Gastroesophageal sphincter (tissue), 4 donors: Measurements from ENCODE around the gene VRK3. TPM values are rescaled to one million over a fixed set of nuclear protein-coding genes. Genes with fewer than 3 reads are reported as not detected.

Experiments used
- ATAC-seq: fragments of 150-250 bp; one replicate; pipeline ENCODE4 v1.9.1; 2016; ENCODE audit warnings: mild to moderate bottlenecking, moderate library complexity
- H3K27ac ChIP-seq, 4 donors: fragments of 200-600 bp; sonication (generic) in 3 of 4; 1 replicate in 3 of 4; 2 replicates in 1 of 4; pipeline ENCODE4 v1.5.1; 2016 to 2019
- H3K27me3 ChIP-seq: fragments of 200-600 bp; sonication (generic); one replicate; pipeline ENCODE4 v1.5.1; 2019
- H3K36me3 ChIP-seq, 2 donors: fragments of 200-600 bp; sonication (generic); one replicate each; pipeline ENCODE4 v1.5.1; 2019; ENCODE audit warnings: control low read depth in 1 of 2
- H3K4me1 ChIP-seq, 3 donors: fragments of 200-600 bp; sonication (generic); 1 replicate in 2 of 3; 2 replicates in 1 of 3; pipeline ENCODE4 v1.5.1; 2016 to 2019; ENCODE audit warnings: control low read depth in 2 of 3
- H3K4me3 ChIP-seq, 2 donors: fragments of 200-600 bp; sonication (generic); one replicate each; pipeline ENCODE4 v1.5.1; 2019; ENCODE audit warnings: mild to moderate bottlenecking in 1 of 2, moderate library complexity in 1 of 2
- H3K9me3 ChIP-seq, 3 donors: fragments of 200-600 bp; sonication (generic); one replicate each; pipeline ENCODE4 v1.5.1; 2017 to 2019; ENCODE audit warnings: control low read depth in 2 of 3
- EP300 ChIP-seq: sonication (generic); formaldehyde crosslinking; IDR thresholded peaks from one replicate; pipeline ENCODE4 v1.6.1; 2017; ENCODE audit warnings: antibody characterized with exemption, mild to moderate bottlenecking
- POLR2A ChIP-seq, 2 donors: fragments of 450-650 bp; IDR thresholded peaks; one replicate each; pipeline ENCODE4 v1.6.1; 2017; ENCODE audit warnings: antibody characterized with exemption in 2 of 2, mild to moderate bottlenecking in 2 of 2, moderate library complexity in 1 of 2
- POLR2AphosphoS5 ChIP-seq: sonication (generic); formaldehyde crosslinking; IDR thresholded peaks from one replicate; pipeline ENCODE4 v1.6.1; 2017; ENCODE audit warnings: antibody characterized with exemption
- WGBS, 2 donors: methylation state at CpG; one replicate each; pipeline ENCODE4 v1.1.5; 2018; ENCODE audit warnings: low coverage in 1 of 2; 5-methylcytosine and 5-hydroxymethylcytosine counted together
- total RNA-seq, 4 donors: library from RNA; depleted of rRNA; stranded (reverse); fragments of >200 nt; gene quantifications; one replicate each; pipeline ENCODE4 v1.1.0, GENCODE V29; 2016
- TF ChIP-seq, protein P1 (sequence below), 4 experiments: fragments of 200-600 bp in 2 of 4; fragments of 450-650 bp in 2 of 4; sonication (generic) in 1 of 4; IDR thresholded peaks; one replicate each; pipeline ENCODE4 v1.5.1; 2017 to 2019; ENCODE audit warnings: antibody characterized with exemption in 4 of 4, mild to moderate bottlenecking in 2 of 4, moderate library complexity in 2 of 4

VRK3 gene
- total RNA-seq, 4 donors from 2014 or later: 17.5 to 34.3 (median 26.0) TPM

DNA sequence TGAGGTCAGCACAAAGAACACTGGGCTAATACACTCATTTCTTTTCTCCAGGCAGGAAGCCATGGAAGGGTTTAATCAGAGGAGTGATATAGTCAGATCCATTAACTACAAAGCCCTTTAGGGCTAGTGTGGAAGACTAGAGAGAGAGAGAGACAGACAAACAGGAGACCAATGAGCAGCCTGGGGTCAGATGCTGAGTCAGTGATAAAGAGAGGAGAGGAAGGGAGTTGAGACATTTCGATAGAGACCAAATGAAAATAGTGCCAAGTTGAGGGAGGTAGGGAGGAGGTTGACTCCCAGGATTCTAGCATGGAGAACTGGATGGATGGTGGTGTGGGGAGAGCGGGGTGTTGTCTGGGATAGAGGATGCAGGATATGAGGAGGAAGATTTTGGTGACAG is 18.8 kb upstream of the VRK3 start:
- Histone ChIP-seq H3K27ac (no peak overlapping the region), H3K4me3 (no peak overlapping the region), H3K9me3 (peaks cover 0 to 33% (median 0%) of the 10 kb centered on the region in 3 donors), H3K36me3 (peaks cover 7 to 93% of the 10 kb centered on the region in 2 donors), H3K4me1 (no peaks in the 10 kb centered on the region), H3K27me3 (no peaks in the 10 kb centered on the region)
- ATAC-seq: no peak
- 89 to 100% methylated on average over 2 of the region's 2 CpGs for whole genome bisulfite sequencing, 2 donors
- TF ChIP-seq EP300 (no peak), POLR2A (IDR thresholded peaks at IDR 0.05) (no peak), POLR2AphosphoS5 (no peak)
- TF ChIP-seq, protein P1, sequence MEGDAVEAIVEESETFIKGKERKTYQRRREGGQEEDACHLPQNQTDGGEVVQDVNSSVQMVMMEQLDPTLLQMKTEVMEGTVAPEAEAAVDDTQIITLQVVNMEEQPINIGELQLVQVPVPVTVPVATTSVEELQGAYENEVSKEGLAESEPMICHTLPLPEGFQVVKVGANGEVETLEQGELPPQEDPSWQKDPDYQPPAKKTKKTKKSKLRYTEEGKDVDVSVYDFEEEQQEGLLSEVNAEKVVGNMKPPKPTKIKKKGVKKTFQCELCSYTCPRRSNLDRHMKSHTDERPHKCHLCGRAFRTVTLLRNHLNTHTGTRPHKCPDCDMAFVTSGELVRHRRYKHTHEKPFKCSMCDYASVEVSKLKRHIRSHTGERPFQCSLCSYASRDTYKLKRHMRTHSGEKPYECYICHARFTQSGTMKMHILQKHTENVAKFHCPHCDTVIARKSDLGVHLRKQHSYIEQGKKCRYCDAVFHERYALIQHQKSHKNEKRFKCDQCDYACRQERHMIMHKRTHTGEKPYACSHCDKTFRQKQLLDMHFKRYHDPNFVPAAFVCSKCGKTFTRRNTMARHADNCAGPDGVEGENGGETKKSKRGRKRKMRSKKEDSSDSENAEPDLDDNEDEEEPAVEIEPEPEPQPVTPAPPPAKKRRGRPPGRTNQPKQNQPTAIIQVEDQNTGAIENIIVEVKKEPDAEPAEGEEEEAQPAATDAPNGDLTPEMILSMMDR (IDR thresholded peaks at IDR 0.05): no peak

DNA sequence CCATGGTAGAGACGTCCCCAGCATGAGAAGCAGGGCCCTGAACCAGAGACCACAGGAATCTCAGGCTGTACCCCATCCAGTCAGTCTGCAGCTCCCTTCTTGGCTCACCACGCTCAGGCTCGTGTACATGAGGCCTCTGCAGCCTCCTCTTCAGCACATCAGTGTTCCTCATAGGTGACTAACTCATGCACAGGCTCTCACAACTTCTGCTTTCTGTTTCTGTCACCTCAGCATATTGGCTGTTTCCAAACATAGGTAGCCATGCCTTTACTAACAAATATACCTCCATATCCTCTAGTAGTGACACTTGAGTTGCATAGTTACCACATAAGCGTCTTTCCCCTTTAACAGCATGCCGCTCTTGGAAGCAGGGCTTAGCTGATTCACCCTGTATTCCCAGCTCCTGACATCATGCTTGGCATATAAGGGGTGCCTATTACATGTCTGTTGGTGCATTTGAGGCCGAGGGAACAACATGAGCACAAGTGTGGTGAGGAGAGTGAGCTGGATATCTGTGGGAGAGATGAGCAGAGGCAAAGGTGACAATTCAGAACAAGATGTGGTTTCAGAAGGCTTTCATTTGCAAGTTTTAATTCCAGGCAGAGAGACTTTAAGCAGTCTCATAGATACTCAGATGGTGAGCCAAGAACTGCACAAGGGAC is 17.3 kb upstream of the VRK3 start:
- Histone ChIP-seq H3K27me3 (no peaks in the 10 kb centered on the region), H3K27ac (no peak overlapping the region), H3K9me3 (peaks cover 0 to 33% (median 0%) of the 10 kb centered on the region in 3 donors), H3K36me3 (peaks cover 7 to 93% of the 10 kb centered on the region in 2 donors), H3K4me3 (no peak overlapping the region), H3K4me1 (no peaks in the 10 kb centered on the region)
- TF ChIP-seq POLR2A (IDR thresholded peaks at IDR 0.05) (no peak), EP300 (no peak), POLR2AphosphoS5 (no peak)
- TF ChIP-seq, protein P1 (IDR thresholded peaks at IDR 0.05): no peak
- WGBS, 2 donors: 100% methylated on average over 3 of the region's 6 CpGs; no CpG with 5 or more reads in 1 of the 2 donors
- ATAC-seq: no peak

DNA sequence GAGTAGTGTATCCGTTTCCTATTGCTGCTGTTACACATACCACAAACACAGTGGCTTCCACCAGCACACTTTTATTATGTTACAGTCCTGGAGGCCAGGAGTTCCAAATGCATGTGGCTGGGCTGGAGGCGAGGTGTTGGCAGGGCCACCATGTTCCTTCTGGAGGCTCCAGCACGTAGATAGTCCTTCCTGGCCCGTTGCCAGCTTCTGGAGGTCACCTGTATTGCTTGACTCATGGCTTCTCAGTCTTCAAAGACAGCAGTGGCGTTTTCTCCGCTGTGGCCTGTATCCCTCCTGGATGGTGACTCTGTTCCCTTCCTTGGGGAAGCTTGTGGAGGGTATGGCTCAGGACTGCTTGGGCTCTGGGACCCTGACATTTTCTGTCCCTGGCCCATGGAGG is 15.8 kb upstream of the VRK3 start:
- ATAC-seq: no peak
- Histone ChIP-seq H3K9me3 (peaks cover 0 to 23% (median 0%) of the 10 kb centered on the region in 3 donors), H3K36me3 (peaks cover 7 to 100% of the 10 kb centered on the region in 2 donors), H3K27ac (no peak overlapping the region), H3K4me1 (no peaks in the 10 kb centered on the region), H3K4me3 (no peak overlapping the region), H3K27me3 (no peaks in the 10 kb centered on the region)
- WGBS, 2 donors: 60 to 80% methylated on average over 2 to 3 of the region's 6 CpGs
- TF ChIP-seq EP300 (no peak), POLR2A (IDR thresholded peaks at IDR 0.05) (no peak), POLR2AphosphoS5 (no peak)
- TF ChIP-seq, protein P1 (IDR thresholded peaks at IDR 0.05): no peak

DNA sequence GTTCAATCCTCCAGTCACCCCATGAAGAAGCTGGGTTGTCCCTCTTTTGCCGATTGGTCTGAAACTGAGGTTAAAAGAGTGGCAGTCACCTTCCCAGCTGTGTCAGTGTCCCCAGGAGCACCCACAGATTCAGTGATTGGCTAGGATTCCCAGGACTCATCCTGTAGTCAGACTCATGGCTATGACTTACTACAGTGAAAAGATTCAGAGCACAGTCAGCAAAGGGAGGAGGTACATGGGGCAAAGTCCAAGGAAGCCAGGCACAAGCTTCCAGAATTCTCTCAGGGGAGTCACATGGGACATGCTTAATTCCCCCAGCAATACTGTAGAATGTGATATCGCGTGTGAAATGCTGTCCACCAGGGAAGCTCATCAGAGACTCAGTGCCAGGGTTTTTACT is 14.8 kb upstream of the VRK3 start:
- WGBS, 2 donors: no CpG with 5 or more reads among the region's 3 CpGs
- Histone ChIP-seq H3K4me1 (no peaks in the 10 kb centered on the region), H3K9me3 (peaks cover 0 to 13% (median 0%) of the 10 kb centered on the region in 3 donors), H3K27me3 (no peaks in the 10 kb centered on the region), H3K27ac (no peak overlapping the region), H3K36me3 (peaks cover 7 to 100% of the 10 kb centered on the region in 2 donors), H3K4me3 (no peak overlapping the region)
- TF ChIP-seq POLR2AphosphoS5 (no peak), POLR2A (IDR thresholded peaks at IDR 0.05) (no peak), EP300 (no peak)
- TF ChIP-seq, protein P1 (IDR thresholded peaks at IDR 0.05): no peak
- no peak for ATAC-seq

DNA sequence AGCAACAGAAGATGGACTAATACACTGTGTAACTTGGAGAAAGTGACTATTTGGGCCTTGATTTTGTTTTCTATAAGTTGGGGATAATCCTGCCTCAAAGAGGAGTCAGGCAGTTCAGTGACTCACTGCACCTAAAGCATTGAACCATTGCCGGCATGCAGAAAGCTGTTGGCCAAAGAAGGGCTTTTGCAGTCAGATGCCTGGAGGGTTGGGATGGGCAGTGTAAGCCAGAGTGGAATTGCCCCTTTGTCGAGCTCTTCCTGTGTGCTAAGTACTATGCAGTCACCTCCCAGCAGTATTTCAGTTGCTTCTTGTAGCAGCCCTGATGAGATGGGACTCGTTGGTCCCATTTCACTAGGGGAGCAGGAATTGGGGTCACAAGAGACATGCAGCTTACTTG is 11.7 kb upstream of the VRK3 start:
- 80 to 100% methylated on average over 1 of the region's 3 CpGs for WGBS, 2 donors
- Histone ChIP-seq H3K27ac (no peak overlapping the region), H3K4me1 (no peaks in the 10 kb centered on the region), H3K4me3 (no peak overlapping the region), H3K36me3 (peaks cover 0 to 100% of the 10 kb centered on the region in 2 donors), H3K9me3 (no peaks in the 10 kb centered on the region), H3K27me3 (no peaks in the 10 kb centered on the region)
- TF ChIP-seq EP300 (no peak), POLR2AphosphoS5 (no peak)
- TF ChIP-seq, protein P1 (IDR thresholded peaks at IDR 0.05): no peak
- no peak for ATAC-seq
